Measurements from ENCODE around the gene MVD. TPM values are rescaled to one million over a fixed set of nuclear protein-coding genes. Genes with fewer than 3 reads are reported as not detected.

Gene MVD
- total and polyA plus RNA-seq, 2 of the 13 experiments (the other 11 are each of a cell fraction or from before 2014, with no cell fraction given) = 28.1 to 187 TPM

GRCh38 chr16:88640039-88640495 lies 22.8 kb downstream of the MVD start (continued):
- TF ChIP-seq AHR (CRISPR knock-in tag; IDR thresholded peaks at IDR 0.05) (0 out of 2 replicates have a peak, but pooled peaks have one; percentile 8), ZFP91 (CRISPR knock-in tag; IDR thresholded peaks at IDR 0.05; ENCODE audit: borderline replicate concordance) (no peak), ZFAT (CRISPR knock-in tag; conservative IDR thresholded peaks at IDR 0.05) (no peak), ZNF615 (CRISPR knock-in tag; IDR thresholded peaks at IDR 0.05; ENCODE audit: borderline replicate concordance) (no peak), SP140L (CRISPR knock-in tag; IDR thresholded peaks at IDR 0.05; ENCODE audit: borderline replicate concordance) (no peak), ZNF644 (CRISPR knock-in tag; IDR thresholded peaks at IDR 0.05; ENCODE audit: low read depth) (no peak), ZNF34 (CRISPR knock-in tag; IDR thresholded peaks at IDR 0.05; ENCODE audit: borderline replicate concordance) (no peak), KDM2A (CRISPR knock-in tag; IDR thresholded peaks at IDR 0.05; ENCODE audit: borderline replicate concordance, low read depth) (0 out of 2 replicates have a peak, but pooled peaks have one; percentile 41), ZFP37 (CRISPR knock-in tag; IDR thresholded peaks at IDR 0.05; ENCODE audit: borderline replicate concordance) (no peak), ZSCAN5A (CRISPR knock-in tag; IDR thresholded peaks at IDR 0.05; ENCODE audit: borderline replicate concordance) (no peak), SMYD3 (CRISPR knock-in tag; IDR thresholded peaks at IDR 0.05) (no peak), PTBP1 (IDR thresholded peaks at IDR 0.05; ENCODE audit: low read depth, low read length, poor library complexity, severe bottlenecking) (no peak), MYPOP (CRISPR knock-in tag; IDR thresholded peaks at IDR 0.05) (0 out of 2 replicates have a peak, but pooled peaks have one; percentile 27), FOXC1 (CRISPR knock-in tag; IDR thresholded peaks at IDR 0.05; ENCODE audit: borderline replicate concordance) (no peak), FOXK1 (CRISPR knock-in tag; IDR thresholded peaks at IDR 0.05; ENCODE audit: borderline replicate concordance, low read depth) (no peak), ZC3H4 (CRISPR knock-in tag; IDR thresholded peaks at IDR 0.05; ENCODE audit: borderline replicate concordance) (no peak), NFKB2 (CRISPR knock-in tag; IDR thresholded peaks at IDR 0.05; ENCODE audit: borderline replicate concordance) (no peak), SRY (CRISPR knock-in tag; IDR thresholded peaks at IDR 0.05) (0 out of 2 replicates have a peak, but pooled peaks have one; percentile 1), ZSCAN29 (CRISPR knock-in tag; conservative IDR thresholded peaks at IDR 0.05) (no peak), ZNF75D (CRISPR knock-in tag; IDR thresholded peaks at IDR 0.05; ENCODE audit: borderline replicate concordance) (no peak), MTERF4 (CRISPR knock-in tag; IDR thresholded peaks at IDR 0.05) (no peak), SKIL (CRISPR knock-in tag; IDR thresholded peaks at IDR 0.05; ENCODE audit: borderline replicate concordance) (no peak), ZBTB7B (CRISPR knock-in tag; IDR thresholded peaks at IDR 0.05) (no peak), ZNF891 (CRISPR knock-in tag; IDR thresholded peaks at IDR 0.05) (no peak)

Measured in HepG2 (cell line).